ENCODE measurements around the gene FYCO1.

FYCO1 gene

DNA sequence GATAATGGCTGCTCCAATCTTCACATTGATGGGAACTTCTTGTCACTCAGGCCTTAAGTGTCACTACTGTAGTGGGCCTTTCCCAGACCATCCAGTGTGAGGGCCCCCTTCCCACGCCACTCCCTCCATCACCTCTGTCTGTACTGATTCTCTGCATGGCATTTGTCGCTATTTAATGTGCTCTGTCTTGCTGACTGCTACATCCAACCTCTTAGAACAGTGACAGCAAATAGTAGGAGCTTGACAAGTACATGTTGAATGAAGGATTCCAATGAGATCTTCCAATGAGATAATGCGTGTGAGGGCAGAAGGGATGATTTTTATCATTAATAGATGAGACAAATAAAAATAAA is 114.9 kb downstream of the FYCO1 start:
- DNase-seq: no peak

DNA sequence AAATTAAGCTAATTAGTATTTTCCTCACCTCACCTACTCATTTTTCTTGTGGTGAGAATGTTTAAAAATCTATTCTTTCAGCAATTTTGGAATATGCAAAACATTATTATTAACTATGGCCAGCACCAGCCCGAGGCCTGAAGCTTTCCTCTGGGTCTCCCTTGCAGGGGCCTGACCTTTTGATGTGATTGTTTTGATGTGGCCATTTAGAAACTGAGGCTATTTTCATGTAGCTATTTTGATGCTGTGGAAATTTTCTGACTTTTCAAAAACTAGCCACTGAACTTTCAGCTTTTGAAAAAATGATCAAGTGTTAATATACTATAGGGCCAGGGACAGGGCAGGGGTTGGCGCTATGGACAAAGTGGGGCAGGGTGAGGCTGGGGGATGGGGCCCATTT is 117.5 kb downstream of the FYCO1 start:
- no peak for DNase-seq

DNA sequence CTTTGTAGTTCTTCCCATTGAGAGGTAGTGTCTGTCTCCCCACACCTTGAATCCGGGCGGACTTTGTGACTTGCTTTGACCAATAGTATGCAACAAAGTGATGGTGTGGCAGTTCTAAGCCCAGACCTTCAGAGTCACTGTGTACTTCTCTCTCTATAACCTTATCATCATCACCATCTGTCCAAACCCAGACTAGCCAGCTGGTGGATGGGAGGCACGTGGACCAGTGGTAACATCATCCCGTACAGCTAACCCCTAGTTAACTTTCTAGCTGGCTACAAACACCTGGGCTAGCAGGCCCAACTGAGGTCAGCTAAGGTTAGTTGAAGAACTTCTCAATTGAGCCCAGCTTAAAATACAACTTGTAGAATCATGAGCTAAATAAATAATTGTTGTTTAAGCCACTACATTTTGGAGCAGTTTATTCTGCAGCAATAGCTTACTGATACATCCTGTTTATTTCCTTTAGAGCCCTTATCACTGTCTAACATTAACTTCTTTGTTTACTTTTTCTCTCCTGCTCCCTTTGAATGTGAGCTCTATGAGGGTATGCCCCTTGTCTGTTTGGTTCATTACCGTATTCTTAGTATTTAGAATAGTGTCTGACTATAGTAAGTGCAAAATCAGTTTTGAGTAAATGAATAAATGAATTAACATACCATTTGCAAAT is 120.8 kb downstream of the FYCO1 start:
- DNase-seq: no peak

DNA sequence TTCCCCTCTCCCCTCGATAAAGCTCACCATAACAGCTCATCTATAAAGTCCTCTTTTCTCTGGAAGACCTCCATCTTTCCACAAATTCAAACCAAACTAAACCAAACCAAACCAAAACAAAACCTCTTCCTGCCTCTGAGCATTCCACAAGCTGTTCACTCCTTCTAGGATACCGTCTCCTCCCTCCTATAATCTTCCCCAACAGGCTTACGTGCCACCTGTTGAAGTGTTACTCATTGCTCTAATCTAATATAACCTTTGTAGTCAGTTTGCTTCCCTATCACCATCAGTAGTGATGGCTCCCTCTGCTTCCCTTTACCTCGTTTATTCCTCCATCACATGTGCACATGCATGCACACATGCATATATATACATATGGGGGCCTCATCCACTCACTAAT is 122.0 kb downstream of the FYCO1 start:
- DNase-seq: no peak

DNA sequence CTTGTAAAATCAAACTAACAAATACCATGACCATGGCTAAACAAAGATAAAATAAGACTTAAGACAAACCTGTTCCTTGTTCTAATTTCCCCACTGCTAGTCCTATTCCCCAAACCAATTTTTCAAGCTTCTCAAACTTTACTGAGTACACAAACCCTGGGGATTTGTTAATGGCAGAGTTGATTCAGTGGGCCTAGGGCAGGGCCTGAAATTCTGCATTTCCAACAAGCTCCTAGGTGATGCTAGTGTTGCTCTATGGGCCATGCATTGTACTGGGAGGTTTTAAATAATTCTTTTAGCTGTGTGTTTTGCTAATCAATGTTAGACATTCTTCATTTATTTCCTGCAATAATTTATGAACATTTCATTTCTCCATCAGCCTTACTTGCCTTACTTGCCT is 122.6 kb downstream of the FYCO1 start:
- DNase-seq: no peak

DNA sequence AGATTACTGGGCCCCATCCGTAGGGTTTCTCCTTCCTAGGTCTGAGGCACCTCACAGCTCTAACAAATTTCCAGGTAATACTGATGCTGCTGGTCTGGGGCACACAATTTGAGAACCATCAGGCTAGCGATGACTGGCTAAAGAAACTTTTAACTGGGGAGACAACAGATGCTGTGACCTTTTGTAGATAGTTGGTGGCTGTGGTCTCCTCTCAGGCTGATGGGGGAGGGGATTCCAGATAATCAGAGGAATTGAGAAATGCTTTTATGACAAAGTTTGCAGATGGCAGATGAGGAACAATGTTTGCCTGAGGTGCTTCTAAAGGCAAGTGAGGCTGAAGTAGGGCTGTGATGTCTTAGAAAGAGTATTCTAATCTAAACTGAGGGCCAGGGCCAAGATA is 123.1 kb downstream of the FYCO1 start:
- no peak for DNase-seq

DNA sequence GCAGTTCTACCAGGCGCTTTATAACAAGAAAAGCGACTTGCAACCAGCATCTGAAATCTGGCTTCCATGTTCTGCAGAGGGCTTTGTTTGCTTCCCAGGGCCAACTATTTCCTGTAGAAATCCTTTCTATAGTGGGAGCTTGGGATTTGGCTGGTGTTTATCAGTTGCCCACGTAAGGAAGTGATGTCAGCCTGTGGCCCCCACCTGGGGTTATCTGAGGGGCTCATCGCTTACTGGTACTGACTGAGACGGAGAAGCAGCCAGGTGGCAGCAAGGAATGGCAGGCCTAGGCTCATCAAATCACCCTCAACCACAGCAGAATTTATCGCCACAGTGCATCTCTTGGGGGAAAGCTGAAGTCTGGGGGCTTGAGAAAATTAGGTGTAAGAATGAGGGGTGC is 123.8 kb downstream of the FYCO1 start:
- DNase-seq: no peak

DNA sequence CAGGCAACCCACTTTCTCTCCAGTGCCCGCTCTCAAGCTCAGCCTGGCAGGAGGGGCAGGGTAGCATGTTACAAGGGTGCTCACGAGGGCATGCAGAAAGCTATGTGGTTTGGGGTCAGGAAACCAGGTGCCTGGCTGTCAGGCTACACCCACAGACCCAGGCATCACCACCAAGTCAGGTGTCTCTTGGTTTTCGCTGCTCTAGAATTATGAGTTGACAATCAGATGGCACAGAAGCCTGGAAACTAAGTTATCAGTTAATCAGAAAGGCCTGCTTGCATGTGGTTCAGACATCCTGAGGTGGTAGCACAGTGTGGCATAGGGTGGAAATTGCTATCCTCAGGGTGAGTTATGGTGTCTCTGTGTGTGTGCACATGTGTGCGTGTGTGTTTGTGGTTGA is 125.5 kb downstream of the FYCO1 start:
- no peak for DNase-seq

DNA sequence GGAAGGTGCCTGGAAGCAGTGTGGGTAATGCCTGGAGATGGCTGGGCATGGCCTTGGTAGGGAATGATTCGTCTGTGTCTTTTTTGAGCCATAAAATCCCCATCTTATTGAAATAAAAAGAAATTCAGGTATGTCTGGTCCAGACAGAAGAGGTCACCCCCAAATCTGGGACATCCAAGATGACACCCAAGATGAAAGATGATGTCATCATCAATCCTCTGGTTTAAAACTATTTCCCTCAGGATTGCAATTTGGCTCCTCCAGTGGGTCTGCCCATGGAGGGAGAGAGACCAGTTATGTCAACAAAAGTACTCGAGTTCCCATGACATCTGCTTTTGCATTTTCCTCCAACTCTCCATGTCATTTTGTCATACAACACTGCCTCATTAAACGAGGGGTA is 126.0 kb downstream of the FYCO1 start:
- no peak for DNase-seq

DNA sequence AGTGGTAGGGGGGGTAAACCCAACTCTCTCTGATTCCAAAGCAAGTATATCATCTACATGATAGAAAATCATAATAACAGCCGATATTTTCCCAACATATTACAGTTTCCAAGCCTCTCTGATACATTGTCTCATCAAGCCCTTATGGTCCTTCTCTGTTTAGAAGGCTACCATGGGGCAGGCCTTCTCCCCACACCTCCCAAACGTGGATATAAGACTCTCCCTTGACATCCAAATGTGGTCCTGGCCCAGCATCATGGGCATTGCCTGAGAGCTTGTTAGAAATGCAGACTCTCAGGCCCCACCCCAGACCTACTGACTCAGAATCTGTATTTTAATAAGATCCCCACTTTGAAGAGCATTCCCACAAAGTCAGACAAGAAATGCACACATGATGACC is 127.0 kb downstream of the FYCO1 start:
- no peak for DNase-seq

DNA sequence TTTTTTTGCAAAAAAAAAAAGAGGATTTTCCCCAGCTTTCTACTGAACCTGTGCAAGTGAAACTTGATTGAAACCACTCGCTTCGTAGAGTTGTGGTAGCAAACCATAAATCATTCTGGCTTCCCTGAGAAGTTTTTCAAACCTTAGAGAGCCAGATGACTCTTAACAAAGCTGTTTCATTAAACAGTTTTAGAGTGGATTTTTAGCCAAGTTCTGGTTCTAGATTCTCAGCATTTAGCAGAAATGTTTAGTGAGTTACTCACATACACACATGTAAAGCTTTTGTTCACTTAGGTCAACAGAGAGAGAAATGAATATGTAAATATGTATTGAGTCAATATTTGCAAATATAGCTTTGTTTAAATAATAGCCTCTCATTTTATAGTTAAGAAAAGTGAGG is 127.4 kb downstream of the FYCO1 start:
- DNase-seq: no peak

All from SW 1271 (cell line).